ENCODE data around the gene PPP1R15B. TPM values are rescaled to one million over a fixed set of nuclear protein-coding genes. Genes with fewer than 3 reads are reported as not detected.

Gene PPP1R15B
- total RNA-seq, 1 experiment from 2014 or later = 53.5 TPM

GRCh38 chr1:204390751-204391466 lies 20.7 kb downstream of the PPP1R15B start:
- Histone ChIP-seq H3K4me3 (ENCODE audit: low read length) (no peak overlapping the region), H3K9me3 (ENCODE audit: low read length) (no peaks in the 10 kb centered on the region), H3K27ac (ENCODE audit: low read length) (no peak overlapping the region), H2AFZ (ENCODE audit: low read length) (no peak overlapping the region), H3K4me1 (ENCODE audit: low read length) (peaks cover 6% of the 10 kb centered on the region), H3K27me3 (ENCODE audit: low read length) (no peaks in the 10 kb centered on the region), H4K20me1 (ENCODE audit: insufficient read depth, low read depth, low read length) (no peaks in the 10 kb centered on the region), H3K36me3 (ENCODE audit: insufficient read depth, low read length) (0 out of 2 replicates have a peak, but pooled peaks cover 1% of the 10 kb centered on the region), H3K4me2 (ENCODE audit: low read depth, low read length, poor library complexity, severe bottlenecking) (no peak overlapping the region), H3K9me2 (replicated peaks; ENCODE audit: insufficient read depth, low read length) (no peaks in the 10 kb centered on the region), H3K79me2 (ENCODE audit: low read length) (no peaks in the 10 kb centered on the region), H3K9ac (ENCODE audit: low read length) (no peak overlapping the region)
- DNase-seq = no peak

GRCh38 chr1:204385727-204386126 lies 25.9 kb downstream of the PPP1R15B start:
- H3K36me3 ChIP-seq (ENCODE audit: insufficient read depth, low read length) = no peaks in the 10 kb centered on the region
- H4K20me1 ChIP-seq (ENCODE audit: insufficient read depth, low read depth, low read length) = no peaks in the 10 kb centered on the region
- no peak for DNase-seq
- no peaks in the 10 kb centered on the region for H3K27me3 ChIP-seq (ENCODE audit: low read length)
- H3K27ac ChIP-seq (ENCODE audit: low read length) = no peak overlapping the region
- H3K4me2 ChIP-seq (ENCODE audit: low read depth, low read length, poor library complexity, severe bottlenecking) = no peak overlapping the region
- H2AFZ ChIP-seq (ENCODE audit: low read length) = no peak overlapping the region
- H3K9me3 ChIP-seq (ENCODE audit: low read length) = no peaks in the 10 kb centered on the region
- H3K4me1 ChIP-seq (ENCODE audit: low read length) = peaks cover 9% of the 10 kb centered on the region
- H3K79me2 ChIP-seq (ENCODE audit: low read length) = no peaks in the 10 kb centered on the region
- no peak overlapping the region for H3K9ac ChIP-seq (ENCODE audit: low read length)
- H3K9me2 ChIP-seq (replicated peaks; ENCODE audit: insufficient read depth, low read length) = no peaks in the 10 kb centered on the region
- no peak overlapping the region for H3K4me3 ChIP-seq (ENCODE audit: low read length)

GRCh38 chr1:204384636-204385352 lies 26.8 kb downstream of the PPP1R15B start:
- H3K79me2 ChIP-seq (ENCODE audit: low read length) = no peaks in the 10 kb centered on the region
- H3K4me3 ChIP-seq (ENCODE audit: low read length) = no peak overlapping the region
- H2AFZ ChIP-seq (ENCODE audit: low read length) = no peak overlapping the region
- H3K9me3 ChIP-seq (ENCODE audit: low read length) = no peaks in the 10 kb centered on the region
- no peaks in the 10 kb centered on the region for H4K20me1 ChIP-seq (ENCODE audit: insufficient read depth, low read depth, low read length)
- no peak overlapping the region for H3K4me2 ChIP-seq (ENCODE audit: low read depth, low read length, poor library complexity, severe bottlenecking)
- H3K9me2 ChIP-seq (replicated peaks; ENCODE audit: insufficient read depth, low read length) = no peaks in the 10 kb centered on the region
- no peaks in the 10 kb centered on the region for H3K27me3 ChIP-seq (ENCODE audit: low read length)
- H3K4me1 ChIP-seq (ENCODE audit: low read length) = peaks cover 9% of the 10 kb centered on the region
- no peak overlapping the region for H3K27ac ChIP-seq (ENCODE audit: low read length)
- no peak for DNase-seq
- no peak overlapping the region for H3K9ac ChIP-seq (ENCODE audit: low read length)
- H3K36me3 ChIP-seq (ENCODE audit: insufficient read depth, low read length) = no peaks in the 10 kb centered on the region

- Histone ChIP-seq H3K9me3 (ENCODE audit: low read length) (no peaks in the 10 kb centered on the region), H3K36me3 (ENCODE audit: insufficient read depth, low read length) (no peaks in the 10 kb centered on the region), H3K9me2 (replicated peaks; ENCODE audit: insufficient read depth, low read length) (no peaks in the 10 kb centered on the region), H3K4me3 (ENCODE audit: low read length) (no peak overlapping the region), H3K4me2 (ENCODE audit: low read depth, low read length, poor library complexity, severe bottlenecking) (peak overlapping the region; percentile 69), H3K79me2 (ENCODE audit: low read length) (no peaks in the 10 kb centered on the region), H3K27me3 (ENCODE audit: low read length) (no peaks in the 10 kb centered on the region), H2AFZ (ENCODE audit: low read length) (no peak overlapping the region), H3K27ac (ENCODE audit: low read length) (no peak overlapping the region), H3K4me1 (ENCODE audit: low read length) (peaks cover 9% of the 10 kb centered on the region), H3K9ac (ENCODE audit: low read length) (no peak overlapping the region), H4K20me1 (ENCODE audit: insufficient read depth, low read depth, low read length) (no peaks in the 10 kb centered on the region)
- no peak for DNase-seq
Measured at GRCh38 chr1:204383163-204383904, 28.3 kb downstream of the PPP1R15B start.

- peak overlapping the region; percentile 69 for H3K4me2 ChIP-seq (ENCODE audit: low read depth, low read length, poor library complexity, severe bottlenecking)
- no peak overlapping the region for H2AFZ ChIP-seq (ENCODE audit: low read length)
- H3K79me2 ChIP-seq (ENCODE audit: low read length) = no peaks in the 10 kb centered on the region
Measured at GRCh38 chr1:204382714-204383083, 28.9 kb downstream of the PPP1R15B start.

GRCh38 chr1:204380293-204380831 lies 31.3 kb downstream of the PPP1R15B start:
- no peak overlapping the region for H3K4me2 ChIP-seq (ENCODE audit: low read depth, low read length, poor library complexity, severe bottlenecking)
- H3K27me3 ChIP-seq (ENCODE audit: low read length) = no peaks in the 10 kb centered on the region
- H3K9me2 ChIP-seq (replicated peaks; ENCODE audit: insufficient read depth, low read length) = no peaks in the 10 kb centered on the region
- H3K9me3 ChIP-seq (ENCODE audit: low read length) = no peaks in the 10 kb centered on the region
- H3K4me3 ChIP-seq (ENCODE audit: low read length) = no peak overlapping the region
- no peak overlapping the region for H2AFZ ChIP-seq (ENCODE audit: low read length)
- no peak overlapping the region for H3K27ac ChIP-seq (ENCODE audit: low read length)
- H3K4me1 ChIP-seq (ENCODE audit: low read length) = peaks cover 3% of the 10 kb centered on the region
- H3K9ac ChIP-seq (ENCODE audit: low read length) = no peak overlapping the region
- H3K79me2 ChIP-seq (ENCODE audit: low read length) = no peaks in the 10 kb centered on the region
- DNase-seq = no peak
- H3K36me3 ChIP-seq (ENCODE audit: insufficient read depth, low read length) = no peaks in the 10 kb centered on the region
- H4K20me1 ChIP-seq (ENCODE audit: insufficient read depth, low read depth, low read length) = no peaks in the 10 kb centered on the region

More at GRCh38 chr1:204382714-204383083, 28.9 kb downstream of the PPP1R15B start:
- Histone ChIP-seq H3K27me3 (ENCODE audit: low read length) (no peaks in the 10 kb centered on the region), H3K9me2 (replicated peaks; ENCODE audit: insufficient read depth, low read length) (no peaks in the 10 kb centered on the region), H3K4me1 (ENCODE audit: low read length) (peaks cover 9% of the 10 kb centered on the region), H3K4me3 (ENCODE audit: low read length) (peak overlapping the region; percentile 50; the same call in 1 of the 2 replicates), H3K36me3 (ENCODE audit: insufficient read depth, low read length) (no peaks in the 10 kb centered on the region), H3K27ac (ENCODE audit: low read length) (no peak overlapping the region), H3K9me3 (ENCODE audit: low read length) (no peaks in the 10 kb centered on the region), H4K20me1 (ENCODE audit: insufficient read depth, low read depth, low read length) (no peaks in the 10 kb centered on the region), H3K9ac (ENCODE audit: low read length) (peak overlapping the region; percentile 39; the same call in 1 of the 2 replicates)
- DNase-seq = no peak

GRCh38 chr1:204377800-204378668 lies 33.6 kb downstream of the PPP1R15B start:
- no peaks in the 10 kb centered on the region for H3K36me3 ChIP-seq (ENCODE audit: insufficient read depth, low read length)
- no peaks in the 10 kb centered on the region for H4K20me1 ChIP-seq (ENCODE audit: insufficient read depth, low read depth, low read length)
- no peaks in the 10 kb centered on the region for H3K9me2 ChIP-seq (replicated peaks; ENCODE audit: insufficient read depth, low read length)
- H3K27me3 ChIP-seq (ENCODE audit: low read length) = no peaks in the 10 kb centered on the region
- H3K9ac ChIP-seq (ENCODE audit: low read length) = no peak overlapping the region
- no peaks in the 10 kb centered on the region for H3K79me2 ChIP-seq (ENCODE audit: low read length)
- DNase-seq = no peak
- H3K9me3 ChIP-seq (ENCODE audit: low read length) = no peaks in the 10 kb centered on the region
- no peak overlapping the region for H2AFZ ChIP-seq (ENCODE audit: low read length)
- H3K4me1 ChIP-seq (ENCODE audit: low read length) = peaks cover 3% of the 10 kb centered on the region
- no peak overlapping the region for H3K27ac ChIP-seq (ENCODE audit: low read length)
- no peak overlapping the region for H3K4me2 ChIP-seq (ENCODE audit: low read depth, low read length, poor library complexity, severe bottlenecking)
- H3K4me3 ChIP-seq (ENCODE audit: low read length) = no peak overlapping the region
